ENCODE data around the gene SRRM2. TPM values are rescaled to one million over a fixed set of nuclear protein-coding genes. Genes with fewer than 3 reads are reported as not detected.
A peak's percentile ranks its signal among the peaks of the same experiment; 100 is the strongest.

The SRRM2 gene
- total and polyA plus RNA-seq, 8 donors, result 536 to 710 (median 632) TPM

- Histone ChIP-seq H3K27me3 (no peaks in the 10 kb centered on the region), H3K4me1 (no peaks in the 10 kb centered on the region), H3K4me3 (no peak overlapping the region), H3K27ac (no peak overlapping the region), H3K9me3 (no peaks in the 10 kb centered on the region), H3K36me3 (peaks cover 0 to 77% of the 10 kb centered on the region in 2 donors)
- DNase-seq (peak in 1 of 4 donors; percentile 63), ATAC-seq (no peak)
- no peak for TF ChIP-seq CTCF (IDR thresholded peaks at IDR 0.05)
- intact Hi-C loops (cut with DNase I), result no loop called here
Measured at GRCh38 chr16:2707368-2708289, 44.8 kb upstream of the SRRM2 start.

GRCh38 chr16:2708290-2708639, 44.2 kb upstream of the SRRM2 start:
- no peak overlapping the region for H3K4me3 ChIP-seq
- peaks cover 0 to 70% of the 10 kb centered on the region in 2 donors for H3K36me3 ChIP-seq
- no peaks in the 10 kb centered on the region for H3K27me3 ChIP-seq
- no peaks in the 10 kb centered on the region for H3K4me1 ChIP-seq
- intact Hi-C loops (cut with DNase I), result no loop called here
- DNase-seq (peak in 1 of 4 donors; percentile 44), ATAC-seq (no peak)
- H3K9me3 ChIP-seq, result no peaks in the 10 kb centered on the region
- no peak for TF ChIP-seq CTCF (IDR thresholded peaks at IDR 0.05)
- H3K27ac ChIP-seq, result no peak overlapping the region

GRCh38 chr16:2708955-2709587, 43.4 kb upstream of the SRRM2 start:
- no peak overlapping the region for H3K4me3 ChIP-seq
- no peak for ATAC-seq
- no peaks in the 10 kb centered on the region for H3K9me3 ChIP-seq
- H3K36me3 ChIP-seq, result peaks cover 0 to 62% of the 10 kb centered on the region in 2 donors
- H3K27ac ChIP-seq, result no peak overlapping the region
- intact Hi-C loops (cut with DNase I), result no loop called here
- no peaks in the 10 kb centered on the region for H3K4me1 ChIP-seq
- H3K27me3 ChIP-seq, result peaks cover 0 to 2% of the 10 kb centered on the region in 2 donors
- no peak for TF ChIP-seq CTCF (IDR thresholded peaks at IDR 0.05)
- DNase-seq, result peak in 1 of 4 donors; percentile 58

DNA sequence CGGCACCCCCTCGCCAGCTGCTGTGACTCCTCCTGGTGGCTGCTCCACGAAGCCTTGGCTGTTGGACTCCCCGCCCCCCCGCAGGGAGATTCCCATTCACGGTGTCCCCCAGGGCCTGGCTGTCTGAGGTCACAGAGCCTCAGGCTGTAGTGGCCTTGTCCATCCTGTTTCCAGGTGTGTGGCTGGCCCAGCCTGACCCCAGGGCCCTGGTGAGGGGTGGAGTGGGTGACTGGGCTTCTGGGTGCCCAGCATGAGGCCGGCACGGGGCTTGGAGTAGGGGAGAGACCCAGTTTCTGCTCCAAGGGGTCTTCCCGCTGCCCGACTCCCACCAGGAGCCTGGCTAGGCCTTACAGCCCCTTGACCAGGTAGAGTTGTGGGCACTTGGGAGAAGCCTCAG, 42.9 kb upstream of the SRRM2 start:
- intact Hi-C loops (cut with DNase I), result no loop called here
- H3K9me3 ChIP-seq, result no peaks in the 10 kb centered on the region
- no peaks in the 10 kb centered on the region for H3K4me1 ChIP-seq
- DNase-seq (peak in 1 of 4 donors; percentile 40), ATAC-seq (no peak)
- H3K36me3 ChIP-seq, result peaks cover 0 to 57% of the 10 kb centered on the region in 2 donors
- no peak overlapping the region for H3K27ac ChIP-seq
- H3K27me3 ChIP-seq, result peaks cover 0 to 7% of the 10 kb centered on the region in 2 donors
- no peak overlapping the region for H3K4me3 ChIP-seq
- TF ChIP-seq CTCF (IDR thresholded peaks at IDR 0.05), result no peak

- Histone ChIP-seq H3K4me3 (no peak overlapping the region), H3K27me3 (peaks cover 0 to 9% of the 10 kb centered on the region in 2 donors), H3K27ac (no peak overlapping the region), H3K36me3 (peaks cover 0 to 51% of the 10 kb centered on the region in 2 donors), H3K4me1 (no peaks in the 10 kb centered on the region), H3K9me3 (no peaks in the 10 kb centered on the region)
- intact Hi-C loops (cut with DNase I), result no loop called here
- DNase-seq (peak in 1 of 4 donors; percentile 72), ATAC-seq (no peak)
- no peak for TF ChIP-seq CTCF (IDR thresholded peaks at IDR 0.05)
Measured at GRCh38 chr16:2710021-2710710, 42.3 kb upstream of the SRRM2 start.

Measured in left lung (tissue), 10 donors.